Endothelial cell of umbilical vein (primary cell): ENCODE measurements around the gene SAPCD2. TPM values are rescaled to one million over a fixed set of nuclear protein-coding genes. Genes with fewer than 3 reads are reported as not detected.

ENCODE experiments used
- BruUV-seq: library from RNA; stranded (reverse); fragments of 400-500 nt; replicated peaks from 2 replicates; lab custom pipeline; 2021; lab: Mats Ljungman, UMichigan
- CTCF ChIA-PET: fragments of 300-600, 350-600 bp; sonication (Branson Sonifier 250); formaldehyde crosslinking; loops from one replicate; lab custom pipeline; 2021; ENCODE audit warnings: antibody characterized with exemption, inconsistent platforms; lab: Charles Lee
- POLR2A ChIA-PET: fragments of 300-600, 350-600 bp; sonication (Branson Sonifier 250); formaldehyde crosslinking; loops from one replicate; lab custom pipeline; 2021; ENCODE audit warnings: antibody characterized with exemption, inconsistent platforms; lab: Charles Lee
- DNase-seq: peaks from one replicate; pipeline ENCODE4 v3.0.0-alpha.2; 2011; ENCODE audit warnings: low read depth, low spot score
- FAIRE-seq: peaks from 2 replicates; lab custom pipeline; 2011; peaks lifted over from hg19 to GRCh38; lab: Jason Lieb, UNC
- H2AFZ ChIP-seq: 2 replicates; pipeline ENCODE4 v1.6.0; 2012; ENCODE audit warnings: low read depth, low read length, control low read depth, inconsistent platforms
- H3K27ac ChIP-seq: 2 replicates; pipeline ENCODE4 v1.5.1; 2011; ENCODE audit warnings: low read depth, mild to moderate bottlenecking, control low read depth, low read length, moderate library complexity; ENCODE audit not compliant: insufficient read depth
- H3K27me3 ChIP-seq, 2 experiments: 2 replicates each; pipeline versions ENCODE4 v1.6.0 to v1.6.1; 2011; ENCODE audit warnings: low read length in 2 of 2, mixed read lengths in 1 of 2; ENCODE audit not compliant: control insufficient read depth in 2 of 2, insufficient read depth in 2 of 2
- H3K36me3 ChIP-seq, 2 experiments: 2 replicates in 1 of 2; 3 replicates in 1 of 2; pipeline ENCODE4 v1.5.1; 2011; ENCODE audit warnings: low read length in 2 of 2, mild to moderate bottlenecking in 1 of 2, moderate library complexity in 1 of 2; ENCODE audit not compliant: control insufficient read depth in 2 of 2, insufficient read depth in 2 of 2; ENCODE audit errors: extremely low read depth in 1 of 2
- H3K4me1 ChIP-seq: 3 replicates; pipeline ENCODE4 v1.5.1; 2011; ENCODE audit warnings: mild to moderate bottlenecking, low read length; ENCODE audit not compliant: control insufficient read depth, insufficient read depth; ENCODE audit errors: extremely low read depth
- H3K4me2 ChIP-seq: 2 replicates; pipeline ENCODE4 v1.6.1; 2011; ENCODE audit warnings: low read length, control low read depth, mixed read lengths; ENCODE audit not compliant: insufficient read depth
- H3K4me3 ChIP-seq, 3 experiments: fragments of 200-600 bp in 1 of 3; sonication (generic), shearing (Covaris generic) in 1 of 3; replicated peaks in 1 of 3; 2 replicates each; pipeline ENCODE4 v1.5.1; 2011 to 2016; ENCODE audit warnings: control low read depth in 3 of 3, low read length in 3 of 3, mild to moderate bottlenecking in 2 of 3, inconsistent platforms in 1 of 3, low read depth in 1 of 3, moderate library complexity in 1 of 3; ENCODE audit not compliant: insufficient read depth in 1 of 3
- H3K79me2 ChIP-seq: 2 replicates; pipeline ENCODE4 v1.6.0; 2012; ENCODE audit warnings: low read length, inconsistent platforms; ENCODE audit not compliant: control insufficient read depth, insufficient read depth
- H3K9ac ChIP-seq: replicated peaks from 2 replicates; pipeline ENCODE3; 2011; ENCODE audit warnings: low read length, control low read depth; ENCODE audit not compliant: insufficient read depth; ENCODE audit errors: extremely low read depth
- H3K9me1 ChIP-seq: replicated peaks from 3 replicates; pipeline ENCODE4 v1.6.0; 2011; ENCODE audit warnings: mild to moderate bottlenecking, low read length; ENCODE audit not compliant: control insufficient read depth, insufficient read depth; ENCODE audit errors: extremely low read depth
- H3K9me3 ChIP-seq: replicated peaks from 2 replicates; pipeline ENCODE4 v1.5.1; 2012; ENCODE audit warnings: low read length, inconsistent platforms; ENCODE audit not compliant: control insufficient read depth, insufficient read depth
- H4K20me1 ChIP-seq: replicated peaks from 2 replicates; pipeline ENCODE3; 2011; ENCODE audit warnings: mild to moderate bottlenecking, low read length; ENCODE audit not compliant: control insufficient read depth, insufficient read depth; ENCODE audit errors: extremely low read depth
- EZH2 ChIP-seq: IDR thresholded peaks from 2 replicates; pipeline ENCODE4 v1.6.1; 2012; ENCODE audit warnings: borderline replicate concordance, low read depth, mild to moderate bottlenecking, moderate library complexity, low read length, inconsistent platforms; ENCODE audit not compliant: severe bottlenecking
- FOS ChIP-seq: IDR thresholded peaks from 2 replicates; pipeline ENCODE4 v1.6.1; 2011; ENCODE audit warnings: mild to moderate bottlenecking, low read length, moderate library complexity, borderline replicate concordance; ENCODE audit not compliant: insufficient read depth
- GATA2 ChIP-seq: IDR thresholded peaks from 2 replicates; pipeline ENCODE4 v1.7.0; 2011; ENCODE audit warnings: low read depth, mild to moderate bottlenecking, moderate library complexity, mixed read lengths, low read length; ENCODE audit not compliant: insufficient read length, insufficient read depth
- JUN ChIP-seq: IDR thresholded peaks from 2 replicates; pipeline ENCODE4 v1.6.1; 2011; ENCODE audit warnings: borderline replicate concordance, low read depth; ENCODE audit not compliant: insufficient read length, insufficient read depth
- MYC ChIP-seq: IDR thresholded peaks from one replicate; pipeline ENCODE4 v1.6.1; 2011; ENCODE audit warnings: mild to moderate bottlenecking, low read depth, low read length
- POLR2A ChIP-seq: IDR thresholded peaks from 2 replicates; pipeline ENCODE4 v1.6.1; 2012; ENCODE audit warnings: low read depth, mild to moderate bottlenecking, control low read depth, low read length
- POLR2AphosphoS5 ChIP-seq: IDR thresholded peaks from 2 replicates; pipeline ENCODE4 v1.6.1; 2012; ENCODE audit warnings: low read depth, mild to moderate bottlenecking, control low read depth, low read length, moderate library complexity; ENCODE audit not compliant: insufficient read depth
- dilution Hi-C: fragments of 300-500 bp; cut with MboI; formaldehyde crosslinking; loops from one replicate; pipeline ENCODE4 v1.15.0; 2019; ENCODE audit warnings: low sequenced_read_pairs; ENCODE audit not compliant: extremely low pct_ligation_motif_present
- intact Hi-C: fragments of 100-400 bp; cut with micrococcal nuclease; formaldehyde crosslinking; loops from one replicate; pipeline ENCODE4 v1.10.0; 2022
- polyA plus RNA-seq, 4 experiments: library from polyadenylated mRNA; depleted of rRNA in 3 of 4; stranded (reverse) in 3 of 4; unstranded in 1 of 4; fragments of >200 nt; gene quantifications; 2 replicates each; pipeline versions ENCODE4 v1.2.1 to v1.2.3, GENCODE V29; 2011 to 2012; ENCODE audit warnings: missing spikeins in 1 of 4
- total RNA-seq: library from RNA; stranded (reverse); gene quantifications from 2 replicates; pipeline ENCODE4 v1.2.3, GENCODE V29; 2021
- TF ChIP-seq, protein P1 (sequence below): IDR thresholded peaks from 2 replicates; pipeline ENCODE4 v1.6.1; 2011; ENCODE audit not compliant: insufficient read depth, insufficient read length
- TF ChIP-seq, protein P2 (sequence below), 2 donors: IDR thresholded peaks; 1 replicate in 1 of 2; 2 replicates in 1 of 2; pipeline ENCODE4 v1.5.1; 2011; ENCODE audit warnings: low read length in 2 of 2, mild to moderate bottlenecking in 2 of 2, moderate library complexity in 2 of 2, control low read depth in 1 of 2, inconsistent platforms in 1 of 2, low read depth in 1 of 2; ENCODE audit not compliant: insufficient read depth in 1 of 2; ENCODE audit errors: extremely low read depth in 1 of 2

The SAPCD2 gene
- total and polyA plus RNA-seq, 2 donors (not counting 3 experiments of a cell fraction or from before 2014, with no cell fraction given): 11.5 to 27.8 TPM

DNA sequence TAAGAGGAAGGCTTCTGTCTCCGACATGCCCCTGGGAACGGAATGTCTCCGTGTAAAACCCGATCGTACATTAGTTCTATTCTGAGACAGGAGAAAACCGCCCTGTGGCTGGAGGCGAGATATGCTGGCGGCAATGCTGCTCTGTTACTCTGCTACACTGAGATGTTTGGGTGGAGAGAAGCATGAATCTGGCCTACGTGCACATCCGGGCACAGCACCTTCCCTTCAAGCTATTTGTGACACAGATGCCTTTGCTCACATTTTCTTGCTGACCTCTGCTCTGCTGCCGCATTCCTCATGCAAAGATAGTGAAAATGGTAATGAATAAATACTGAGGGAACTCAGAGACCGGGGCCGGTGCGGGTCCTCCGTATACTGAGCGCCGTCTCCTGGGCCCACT, 46.4 kb upstream of the SAPCD2 start:
- H2AFZ ChIP-seq: no peak overlapping the region
- H3K27ac ChIP-seq: no peak overlapping the region
- H3K4me3 ChIP-seq: no peak overlapping the region
- FAIRE-seq (no peak), DNase-seq (no peak)
- intact Hi-C loops: loop anchor here (5.0 kb wide), 1 partner anchor 61 kb away; no protein-coding TSS in a partner anchor
- no peak for TF ChIP-seq POLR2AphosphoS5
- TF ChIP-seq EZH2: no peak
- no peak for TF ChIP-seq FOS
- TF ChIP-seq, protein P1, sequence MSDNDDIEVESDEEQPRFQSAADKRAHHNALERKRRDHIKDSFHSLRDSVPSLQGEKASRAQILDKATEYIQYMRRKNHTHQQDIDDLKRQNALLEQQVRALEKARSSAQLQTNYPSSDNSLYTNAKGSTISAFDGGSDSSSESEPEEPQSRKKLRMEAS: no peak
- TF ChIP-seq, protein P2, sequence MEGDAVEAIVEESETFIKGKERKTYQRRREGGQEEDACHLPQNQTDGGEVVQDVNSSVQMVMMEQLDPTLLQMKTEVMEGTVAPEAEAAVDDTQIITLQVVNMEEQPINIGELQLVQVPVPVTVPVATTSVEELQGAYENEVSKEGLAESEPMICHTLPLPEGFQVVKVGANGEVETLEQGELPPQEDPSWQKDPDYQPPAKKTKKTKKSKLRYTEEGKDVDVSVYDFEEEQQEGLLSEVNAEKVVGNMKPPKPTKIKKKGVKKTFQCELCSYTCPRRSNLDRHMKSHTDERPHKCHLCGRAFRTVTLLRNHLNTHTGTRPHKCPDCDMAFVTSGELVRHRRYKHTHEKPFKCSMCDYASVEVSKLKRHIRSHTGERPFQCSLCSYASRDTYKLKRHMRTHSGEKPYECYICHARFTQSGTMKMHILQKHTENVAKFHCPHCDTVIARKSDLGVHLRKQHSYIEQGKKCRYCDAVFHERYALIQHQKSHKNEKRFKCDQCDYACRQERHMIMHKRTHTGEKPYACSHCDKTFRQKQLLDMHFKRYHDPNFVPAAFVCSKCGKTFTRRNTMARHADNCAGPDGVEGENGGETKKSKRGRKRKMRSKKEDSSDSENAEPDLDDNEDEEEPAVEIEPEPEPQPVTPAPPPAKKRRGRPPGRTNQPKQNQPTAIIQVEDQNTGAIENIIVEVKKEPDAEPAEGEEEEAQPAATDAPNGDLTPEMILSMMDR (IDR thresholded peaks at IDR 0.05; ENCODE audit: extremely low read depth in 1 of 2, insufficient read depth in 1 of 2, low read depth in 1 of 2, low read length in 2 of 2): no peak
- TF ChIP-seq POLR2A: no peak
- no peak for TF ChIP-seq GATA2
- TF ChIP-seq MYC: no peak
- TF ChIP-seq JUN: no peak
- peaks cover 4% of the 10 kb centered on the region for H3K4me1 ChIP-seq
- CTCF ChIA-PET: interaction anchor here (4.0 to 5.4 kb wide), 2 partner anchors 111 to 120 kb away, joined by 26 to 42 read pairs; partner anchors contain the start of gene RNF224
- POLR2A ChIA-PET: no interaction called here
- no peaks in the 10 kb centered on the region for H4K20me1 ChIP-seq
- peaks cover 0 to 4% of the 10 kb centered on the region in 2 experiments for H3K36me3 ChIP-seq
- H3K9ac ChIP-seq: no peak overlapping the region
- no peaks in the 10 kb centered on the region for H3K79me2 ChIP-seq
- no peaks in the 10 kb centered on the region for H3K9me3 ChIP-seq
- dilution Hi-C loops: no loop called here
- H3K27me3 ChIP-seq: no peaks in the 10 kb centered on the region
- no peak overlapping the region for H3K4me2 ChIP-seq
- no peaks in the 10 kb centered on the region for H3K9me1 ChIP-seq
- BruUV-seq: no TSS peak
